SK-N-MC (cell line): ENCODE data around the gene OR52A5.
"Not testable (repeated sequence)": the region's sequence is repeated elsewhere in the genome, so short reads cannot be mapped to it uniquely, and the experiment has no call there.

Experiments
- DNase-seq: peaks from one replicate; pipeline ENCODE4 v3.0.0-alpha.2; 2011; ENCODE audit warnings: low read depth, low spot score
- H3K27ac ChIP-seq: fragments of 200-600 bp; sonication (generic); 2 replicates; pipeline ENCODE4 v1.5.1; 2016; ENCODE audit warnings: mixed run types
- H3K36me3 ChIP-seq: fragments of 200-600 bp; sonication (generic); 2 replicates; pipeline ENCODE4 v1.6.1; 2017; ENCODE audit warnings: antibody characterized with exemption, low read length, mixed read lengths; ENCODE audit not compliant: insufficient read depth
- H3K4me3 ChIP-seq: fragments of 200-600 bp; sonication (generic); 2 replicates; pipeline ENCODE4 v1.5.1; 2016
- H3K9ac ChIP-seq: fragments of 200-600 bp; sonication (generic); 2 replicates; pipeline ENCODE4 v1.8.0; 2017; ENCODE audit warnings: mixed run types, mixed read lengths; ENCODE audit not compliant: insufficient read length
- H3K9me3 ChIP-seq: fragments of 200-600 bp; sonication (generic); 2 replicates; pipeline ENCODE4 v1.6.1; 2017; ENCODE audit warnings: low read depth, mild to moderate bottlenecking, antibody characterized with exemption, low read length, moderate library complexity, mixed read lengths
- EZH2 ChIP-seq: fragments of 200-600 bp; sonication (generic); IDR thresholded peaks from one replicate; pipeline ENCODE4 v1.6.1; 2017; ENCODE audit warnings: antibody characterized with exemption
- FOXP2 ChIP-seq: optimal IDR thresholded peaks from 2 replicates; pipeline ENCODE3; 2011; ENCODE audit warnings: mild to moderate bottlenecking, moderate library complexity; ENCODE audit not compliant: insufficient read depth; ENCODE audit errors: extremely low read length, control extremely low read depth
- POLR2AphosphoS5 ChIP-seq: IDR thresholded peaks from 2 replicates; pipeline ENCODE4 v1.6.1; 2012; ENCODE audit warnings: mild to moderate bottlenecking, low read depth, low read length, borderline replicate concordance

Gene OR52A5

GRCh38 chr11:5137996-5138395 lies at the start of gene OR52A5:
OR52A5 (minus strand) TSS chr11:5138356; CDS start chr11:5132642, 5,714 bp downstream.
- DNase-seq, result no peak
- Histone ChIP-seq H3K27ac (no peak within 1 kb of the TSS), H3K36me3 (no peaks in the 10 kb centered on the region), H3K9ac (no peak within 1 kb of the TSS), H3K4me3 (no peak within 1 kb of the TSS), H3K9me3 (no peaks in the 10 kb centered on the region)
- TF ChIP-seq FOXP2 (no peak), EZH2 (no peak), POLR2AphosphoS5 (no peak)

GRCh38 chr11:5178046-5178837 lies 40.1 kb upstream of the OR52A5 start:
- TF ChIP-seq POLR2AphosphoS5 (no peak), EZH2 (no peak), FOXP2 (no peak)
- DNase-seq, result no peak
- H3K4me3 ChIP-seq, result no peak overlapping the region
- no peaks in the 10 kb centered on the region for H3K9me3 ChIP-seq
- no peaks in the 10 kb centered on the region for H3K36me3 ChIP-seq
- no peak overlapping the region for H3K27ac ChIP-seq
- H3K9ac ChIP-seq, result no peak overlapping the region

GRCh38 chr11:5174934-5175333 lies 36.8 kb upstream of the OR52A5 start:
- Histone ChIP-seq H3K9ac (no peak overlapping the region), H3K27ac (no peak overlapping the region), H3K4me3 (no peak overlapping the region), H3K9me3 (no peaks in the 10 kb centered on the region), H3K36me3 (no peaks in the 10 kb centered on the region)
- DNase-seq, result no peak
- TF ChIP-seq EZH2, result no peak
- no peak for TF ChIP-seq POLR2AphosphoS5
- no peak for TF ChIP-seq FOXP2

- no peak for DNase-seq
- TF ChIP-seq FOXP2 (no peak), EZH2 (no peak), POLR2AphosphoS5 (no peak)
- no peak overlapping the region for H3K4me3 ChIP-seq
- no peak overlapping the region for H3K9ac ChIP-seq
- H3K27ac ChIP-seq, result no peak overlapping the region
- no peaks in the 10 kb centered on the region for H3K9me3 ChIP-seq
- no peaks in the 10 kb centered on the region for H3K36me3 ChIP-seq
Measured at GRCh38 chr11:5171856-5172255, 33.7 kb upstream of the OR52A5 start.

- H3K4me3 ChIP-seq, H3K9me3 ChIP-seq, H3K27ac ChIP-seq, H3K36me3 ChIP-seq, H3K9ac ChIP-seq, DNase-seq: not testable (repeated sequence)
Measured at GRCh38 chr11:5165898-5166297, 27.7 kb upstream of the OR52A5 start.

GRCh38 chr11:5164807-5165206 lies 26.7 kb upstream of the OR52A5 start:
- H3K27ac ChIP-seq, H3K36me3 ChIP-seq, H3K9ac ChIP-seq, H3K4me3 ChIP-seq, H3K9me3 ChIP-seq, DNase-seq: not testable (repeated sequence)

- H3K4me3 ChIP-seq, H3K9me3 ChIP-seq, H3K9ac ChIP-seq, H3K36me3 ChIP-seq, H3K27ac ChIP-seq, DNase-seq: not testable (repeated sequence)
Measured at GRCh38 chr11:5161045-5161444, 22.9 kb upstream of the OR52A5 start.

- not testable (repeated sequence) for H3K9me3 ChIP-seq, H3K27ac ChIP-seq, DNase-seq, H3K4me3 ChIP-seq, H3K9ac ChIP-seq, H3K36me3 ChIP-seq
Measured at GRCh38 chr11:5160217-5160616, 22.1 kb upstream of the OR52A5 start.

GRCh38 chr11:5159806-5160205 lies 21.6 kb upstream of the OR52A5 start:
- no peak overlapping the region for H3K27ac ChIP-seq
- no peak for DNase-seq
- H3K9ac ChIP-seq, result no peak overlapping the region
- H3K9me3 ChIP-seq, result no peaks in the 10 kb centered on the region
- TF ChIP-seq FOXP2 (no peak), EZH2 (no peak), POLR2AphosphoS5 (no peak)
- no peaks in the 10 kb centered on the region for H3K36me3 ChIP-seq
- no peak overlapping the region for H3K4me3 ChIP-seq
